Endothelial cell (in vitro differentiated cells): ENCODE results near the gene SMG9. TPM values are rescaled to one million over a fixed set of nuclear protein-coding genes. Genes with fewer than 3 reads are reported as not detected.
A peak's percentile ranks its signal among the peaks of the same experiment; 100 is the strongest.

Experiments used
- DNase-seq: peaks from one replicate; pipeline ENCODE4 v3.0.0; 2021; ENCODE audit warnings: low spot score
- H3K27ac Mint-ChIP-seq: one replicate; pipeline ENCODE4 v1.8.0; 2021; ENCODE audit warnings: mixed read lengths, inconsistent platforms; ENCODE audit not compliant: unreplicated experiment
- H3K27me3 Mint-ChIP-seq: one replicate; pipeline ENCODE4 v1.8.0; 2021; ENCODE audit warnings: mild to moderate bottlenecking, moderate library complexity, mixed read lengths, inconsistent platforms; ENCODE audit not compliant: unreplicated experiment
- H3K36me3 Mint-ChIP-seq: one replicate; pipeline ENCODE4 v1.8.0; 2021; ENCODE audit warnings: mild to moderate bottlenecking, low read depth, mixed read lengths, inconsistent platforms; ENCODE audit not compliant: unreplicated experiment
- H3K4me1 Mint-ChIP-seq: one replicate; pipeline ENCODE4 v1.8.0; 2021; ENCODE audit warnings: mild to moderate bottlenecking, mixed read lengths, inconsistent platforms; ENCODE audit not compliant: unreplicated experiment
- H3K4me3 Mint-ChIP-seq: one replicate; pipeline ENCODE4 v1.8.0; 2021; ENCODE audit warnings: mild to moderate bottlenecking, mixed read lengths, inconsistent platforms; ENCODE audit not compliant: unreplicated experiment
- H3K9me3 Mint-ChIP-seq: one replicate; pipeline ENCODE4 v1.8.0; 2021; ENCODE audit warnings: mixed read lengths, inconsistent platforms; ENCODE audit not compliant: unreplicated experiment
- total RNA-seq: library from RNA; stranded (reverse); fragmentation: NEBNext Ultra II Directional; extraction: Animal tissue kit (Norgen Biotek cat#: 25700); gene quantifications from one replicate; pipeline ENCODE4 v1.2.1, GENCODE V29; 2021; ENCODE audit not compliant: unreplicated experiment
- TF ChIP-seq, protein P1 (sequence below): fragments of 200-600 bp; sonication (generic); IDR thresholded peaks from one replicate; pipeline ENCODE4 v1.5.0; 2021; ENCODE audit warnings: antibody characterized with exemption; ENCODE audit not compliant: unreplicated experiment

Gene SMG9
- total RNA-seq, 1 donor from 2014 or later = 38.8 TPM

DNA sequence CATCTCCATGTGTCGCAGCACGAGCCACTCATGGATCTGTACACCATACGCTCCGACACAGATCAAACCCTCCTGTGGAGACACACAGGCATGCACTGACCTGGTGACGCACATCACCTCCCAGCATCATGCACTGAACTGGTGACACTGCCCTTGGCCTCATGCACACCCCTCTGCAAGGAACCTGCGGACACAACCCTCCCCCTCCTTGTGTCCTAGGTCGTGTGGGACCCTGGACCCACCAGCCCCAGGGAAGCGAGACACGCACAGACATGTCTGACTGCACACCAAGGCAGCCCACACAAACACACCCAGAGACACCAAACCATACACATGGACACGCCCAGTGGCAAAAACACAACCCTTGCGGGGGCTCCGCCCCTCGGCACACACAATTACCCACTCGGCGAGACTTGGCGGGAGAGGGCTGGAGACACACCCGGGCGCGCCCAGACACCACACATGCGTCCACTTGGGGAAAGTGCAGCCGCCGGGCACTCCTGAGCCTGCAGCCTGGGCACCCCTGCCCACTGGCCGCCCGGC, 28.0 kb upstream of the SMG9 start:
- H3K9me3 Mint-ChIP-seq = no peaks in the 10 kb centered on the region
- no peak overlapping the region for H3K27ac Mint-ChIP-seq
- DNase-seq = no peak
- H3K4me3 Mint-ChIP-seq = no peak overlapping the region
- H3K4me1 Mint-ChIP-seq = peaks cover 16% of the 10 kb centered on the region
- TF ChIP-seq, protein P1, sequence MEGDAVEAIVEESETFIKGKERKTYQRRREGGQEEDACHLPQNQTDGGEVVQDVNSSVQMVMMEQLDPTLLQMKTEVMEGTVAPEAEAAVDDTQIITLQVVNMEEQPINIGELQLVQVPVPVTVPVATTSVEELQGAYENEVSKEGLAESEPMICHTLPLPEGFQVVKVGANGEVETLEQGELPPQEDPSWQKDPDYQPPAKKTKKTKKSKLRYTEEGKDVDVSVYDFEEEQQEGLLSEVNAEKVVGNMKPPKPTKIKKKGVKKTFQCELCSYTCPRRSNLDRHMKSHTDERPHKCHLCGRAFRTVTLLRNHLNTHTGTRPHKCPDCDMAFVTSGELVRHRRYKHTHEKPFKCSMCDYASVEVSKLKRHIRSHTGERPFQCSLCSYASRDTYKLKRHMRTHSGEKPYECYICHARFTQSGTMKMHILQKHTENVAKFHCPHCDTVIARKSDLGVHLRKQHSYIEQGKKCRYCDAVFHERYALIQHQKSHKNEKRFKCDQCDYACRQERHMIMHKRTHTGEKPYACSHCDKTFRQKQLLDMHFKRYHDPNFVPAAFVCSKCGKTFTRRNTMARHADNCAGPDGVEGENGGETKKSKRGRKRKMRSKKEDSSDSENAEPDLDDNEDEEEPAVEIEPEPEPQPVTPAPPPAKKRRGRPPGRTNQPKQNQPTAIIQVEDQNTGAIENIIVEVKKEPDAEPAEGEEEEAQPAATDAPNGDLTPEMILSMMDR = no peak
- peaks cover 16% of the 10 kb centered on the region for H3K27me3 Mint-ChIP-seq
- peaks cover 8% of the 10 kb centered on the region for H3K36me3 Mint-ChIP-seq

DNA sequence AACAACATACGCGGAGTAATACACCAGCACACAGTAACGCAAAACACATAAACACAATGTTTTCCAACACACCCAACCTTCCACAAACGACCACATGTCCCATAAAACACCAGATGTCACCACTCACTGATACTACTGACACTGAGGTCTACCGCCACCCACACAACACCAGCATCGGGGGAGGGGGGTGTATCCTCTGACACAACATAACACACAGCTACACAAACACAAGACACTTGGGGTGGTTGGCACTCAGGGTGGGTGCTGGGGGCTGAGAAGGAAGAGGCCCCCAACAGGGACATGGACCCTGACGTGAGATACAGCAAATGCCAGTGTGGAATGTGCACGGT, 27.5 kb upstream of the SMG9 start:
- peaks cover 19% of the 10 kb centered on the region for H3K4me1 Mint-ChIP-seq
- H3K27me3 Mint-ChIP-seq = peaks cover 16% of the 10 kb centered on the region
- H3K4me3 Mint-ChIP-seq = peak overlapping the region; percentile 31
- peak overlapping the region; percentile 54 for H3K27ac Mint-ChIP-seq
- DNase-seq = no peak
- peaks cover 8% of the 10 kb centered on the region for H3K36me3 Mint-ChIP-seq
- H3K9me3 Mint-ChIP-seq = no peaks in the 10 kb centered on the region
- TF ChIP-seq, protein P1 = no peak

DNA sequence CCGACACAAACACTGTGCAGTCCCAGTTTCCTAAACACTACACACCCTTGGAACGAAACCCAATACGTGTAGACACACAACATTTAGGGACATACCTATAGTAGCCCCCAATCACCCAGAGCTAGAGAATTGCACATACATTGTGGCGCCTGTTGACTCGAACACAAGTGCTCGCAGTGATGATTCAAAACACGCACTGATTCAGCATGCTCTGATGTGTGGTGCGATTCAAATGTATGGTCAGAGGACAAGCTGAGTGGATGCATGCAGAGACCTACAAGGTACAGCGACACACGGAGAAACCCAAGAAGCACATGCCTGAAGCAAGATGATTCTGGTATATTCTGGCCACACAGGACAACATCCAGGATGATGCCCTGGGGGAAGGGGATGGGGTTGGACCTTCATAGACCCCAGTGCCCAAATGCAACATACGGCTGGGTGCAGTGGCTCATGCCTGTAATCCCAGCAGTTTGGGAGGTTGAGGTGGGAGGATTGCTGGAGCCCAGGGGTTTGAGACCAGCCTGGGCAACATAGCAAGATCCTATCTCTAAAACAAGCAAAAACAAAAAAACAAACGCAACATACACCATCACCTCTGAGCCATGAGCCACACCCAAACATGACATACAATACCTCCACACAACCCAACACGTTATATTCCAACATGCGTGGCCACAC, 27.0 kb upstream of the SMG9 start:
- Mint-ChIP-seq H3K27me3 (peaks cover 19% of the 10 kb centered on the region), H3K27ac (peak overlapping the region; percentile 54), H3K36me3 (peaks cover 8% of the 10 kb centered on the region), H3K4me1 (peaks cover 23% of the 10 kb centered on the region), H3K4me3 (peak overlapping the region; percentile 45), H3K9me3 (no peaks in the 10 kb centered on the region)
- TF ChIP-seq, protein P1 = no peak
- DNase-seq = no peak

DNA sequence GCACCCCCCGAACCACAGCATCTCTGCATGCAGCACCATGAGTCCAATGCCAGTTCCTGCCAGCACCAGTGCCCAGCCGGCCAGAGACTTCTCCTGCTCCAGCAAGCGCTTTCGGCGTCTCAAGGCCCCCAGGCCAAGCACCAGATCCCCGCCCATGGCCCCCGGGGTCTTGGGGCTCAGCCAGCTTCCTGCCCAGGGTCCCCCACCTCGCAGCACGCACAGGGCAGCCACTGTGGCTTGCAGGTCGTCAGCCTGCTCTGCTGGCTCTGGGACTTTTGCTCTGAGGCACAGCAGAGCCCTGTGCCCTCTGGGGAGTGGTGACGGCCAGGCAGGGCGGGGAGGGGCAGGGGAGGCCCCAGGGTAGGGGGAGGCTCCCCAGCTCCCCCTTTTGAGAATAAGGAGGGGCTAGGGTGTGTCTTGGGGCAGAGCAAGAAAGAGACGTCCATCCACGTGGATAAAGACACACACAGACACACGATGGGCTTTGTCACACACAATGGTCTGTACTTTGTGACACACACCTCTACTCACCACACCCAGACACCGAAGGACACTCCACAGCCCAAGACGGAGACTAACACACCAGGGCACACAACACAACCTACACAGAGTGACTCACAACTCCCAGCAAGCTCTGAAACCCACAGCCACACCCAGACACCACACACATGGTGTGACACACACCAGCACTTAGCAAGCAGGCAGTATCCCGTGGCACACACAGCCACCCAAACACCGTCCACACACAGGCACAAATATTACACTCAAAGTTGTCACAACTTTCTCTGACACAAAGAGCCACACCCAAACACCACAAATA, 26.2 kb upstream of the SMG9 start, which contains the start of gene KCNN4:
KCNN4 (minus strand) TSS at position 268 of the 820 bp plus-strand sequence; CDS start at position 156, 112 bp downstream.
- Mint-ChIP-seq H3K4me3 (peak within 1 kb of the TSS; percentile 45), H3K9me3 (no peaks in the 10 kb centered on the region), H3K4me1 (peaks cover 23% of the 10 kb centered on the region), H3K27ac (no peak within 1 kb of the TSS), H3K36me3 (peaks cover 8% of the 10 kb centered on the region), H3K27me3 (peaks cover 19% of the 10 kb centered on the region)
- TF ChIP-seq, protein P1 = no peak
- DNase-seq = no peak
